Heart left ventricle (tissue), 13 donors: ENCODE data around the gene NFASC.

Experiments used
- CTCF ChIP-seq, 12 donors: fragments of 200-600 bp; sonication (generic) in 4 of 12; IDR thresholded peaks; one replicate each; pipeline versions ENCODE4 v1.5.0 to v1.8.0; 2018 to 2022; ENCODE audit warnings: antibody characterized with exemption in 12 of 12, mild to moderate bottlenecking in 5 of 12
- POLR2A ChIP-seq, 2 donors: fragments of 450-650 bp; IDR thresholded peaks; one replicate each; pipeline ENCODE4 v1.6.1; 2017; ENCODE audit warnings: antibody characterized with exemption in 2 of 2, mild to moderate bottlenecking in 2 of 2, moderate library complexity in 2 of 2
- donor health status: ischemic (EF 13 %, LVEDD 7.1; RV severe dilation, severe dysfunction).
- donor health status: DM: no; HTN: yes; CAD: no.
- donor health status: DM: no; HTN: no; CAD: no.
- donor health status: ischemic (EF 25% LVEDD 6.9; RV normal size, moderate dysfunction).
- donor health status: ischemic (EF 25% LVEDD 5.7; RV mildly dilated, moderate dysfunction).
- donor health status: ischemic (EF 35%, LVEDD 5.7; RV mildly dilated, moderate dysfunction).
- donor health status: nonischemic (EF 11% LVEDD 7.7; RV severe dilation, severe dysfunction).
- donor health status: DM: yes; HTN: yes; CAD: no.
- donor health status: PGD.
- donor health status: ischemic (EF 29% LVEDD 5.4; RV normal size, mild dysfunction).
- donor health status: nonischemic (EF 23%, LVEDD 6.1; RV moderate dilation, normal function).

- TF ChIP-seq CTCF (IDR thresholded peaks at IDR 0.05) (no peak), POLR2A (IDR thresholded peaks at IDR 0.05) (no peak)
Measured at GRCh38 chr1:205012391-205013140, 141.9 kb downstream of the NFASC start.
